HCT116 (cell line): ENCODE results near the gene CTNND1. TPM values are rescaled to one million over a fixed set of nuclear protein-coding genes. Genes with fewer than 3 reads are reported as not detected.

Experiments
- ATAC-seq: fragments of 200-7000 bp; cut with Tn5 transposase; 2 replicates; pipeline ENCODE4 v1.9.1; 2020; ENCODE audit warnings: mild to moderate bottlenecking, moderate library complexity
- BruUV-seq: library from RNA; stranded (reverse); fragments of 400-500 nt; replicated peaks from 2 replicates; lab custom pipeline; 2021; lab: Mats Ljungman, UMichigan
- CTCF ChIA-PET: fragments of 300-600 bp; sonication (Branson Sonifier 250); formaldehyde crosslinking; loops from one replicate; lab custom pipeline; 2021; ENCODE audit warnings: antibody characterized with exemption; lab: Charles Lee
- POLR2A ChIA-PET: fragments of 300-600, 350-600 bp; sonication (Branson Sonifier 250); formaldehyde crosslinking; loops from one replicate; lab custom pipeline; 2021; ENCODE audit warnings: antibody characterized with exemption; lab: Charles Lee
- RAD21 ChIA-PET, 2 experiments: fragments of 300-600 bp; sonication (Branson Sonifier 250); formaldehyde crosslinking; loops; one replicate each; lab custom pipeline; 2023; ENCODE audit warnings: low total read pairs in 2 of 2; ENCODE audit not compliant: uncharacterized antibody in 2 of 2, unreplicated experiment in 2 of 2, low non-redundant PET in 1 of 2; lab: Charles Lee
- DNase-seq: peaks from one replicate; pipeline ENCODE4 v3.0.0-alpha.2; 2010; ENCODE audit warnings: low read depth, low spot score
- H2AFZ ChIP-seq: fragments of 200-600 bp; shearing (Covaris generic), sonication (generic); 2 replicates; pipeline ENCODE4 v1.6.1; 2017; ENCODE audit warnings: low read depth, mixed run types, mixed read lengths, antibody characterized with exemption, low read length; ENCODE audit not compliant: poor library complexity, severe bottlenecking
- H3K27ac ChIP-seq: 2 replicates; pipeline ENCODE4 v1.5.1; 2012; ENCODE audit warnings: low read depth, low read length
- H3K27me3 ChIP-seq: fragments of 200-600 bp; sonication (generic); 2 replicates; pipeline ENCODE4 v1.6.1; 2016; ENCODE audit warnings: mixed run types, low read length, mixed read lengths; ENCODE audit not compliant: insufficient read depth
- H3K36me3 ChIP-seq, 2 experiments: fragments of 200-500 bp in 1 of 2; fragments of 200-600 bp in 1 of 2; sonication (Bioruptor generic) in 1 of 2; sonication (generic) in 1 of 2; 2 replicates each; pipeline versions ENCODE4 v1.5.1 to v1.6.1; 2014 to 2016; ENCODE audit warnings: low read length in 2 of 2, inconsistent platforms in 1 of 2, mixed read lengths in 1 of 2, mixed run types in 1 of 2; ENCODE audit not compliant: insufficient read depth in 2 of 2, control insufficient read depth in 1 of 2
- H3K4me1 ChIP-seq, 2 experiments: fragments of 200-600 bp in 1 of 2; sonication (generic) in 1 of 2; 2 replicates each; pipeline versions ENCODE4 v1.5.1 to v1.6.1; 2012 to 2017; ENCODE audit warnings: low read length in 2 of 2, inconsistent platforms in 1 of 2, mild to moderate bottlenecking in 1 of 2, mixed read lengths in 1 of 2, mixed run types in 1 of 2, moderate library complexity in 1 of 2; ENCODE audit not compliant: insufficient read depth in 2 of 2, control insufficient read depth in 1 of 2
- H3K4me2 ChIP-seq: fragments of 200-600 bp; sonication (generic); 2 replicates; pipeline ENCODE4 v1.6.1; 2017; ENCODE audit warnings: mixed run types, low read length, mixed read lengths
- H3K4me3 ChIP-seq, 2 experiments: fragments of 200-600 bp in 1 of 2; sonication (generic) in 1 of 2; replicated peaks in 1 of 2; 2 replicates each; pipeline ENCODE4 v1.5.1; 2011 to 2016; ENCODE audit warnings: low read length in 2 of 2, control low read depth in 1 of 2, low read depth in 1 of 2, mild to moderate bottlenecking in 1 of 2, mixed read lengths in 1 of 2, mixed run types in 1 of 2
- H3K79me2 ChIP-seq: fragments of 200-600 bp; sonication (generic); 2 replicates; pipeline ENCODE4 v1.6.1; 2017; ENCODE audit warnings: mild to moderate bottlenecking, mixed run types, low read length, moderate library complexity, mixed read lengths; ENCODE audit not compliant: insufficient read depth
- H3K9ac ChIP-seq: fragments of 200-600 bp; sonication (generic); 2 replicates; pipeline ENCODE4 v1.6.1; 2016; ENCODE audit warnings: low read length, mixed read lengths
- H3K9me2 ChIP-seq: fragments of 200-600 bp; sonication (generic), shearing (Covaris generic); 2 replicates; pipeline ENCODE4 v1.6.1; 2017; ENCODE audit warnings: mixed run types, mild to moderate bottlenecking, moderate library complexity; ENCODE audit not compliant: insufficient read depth
- H3K9me3 ChIP-seq, 2 experiments: fragments of 200-500 bp in 1 of 2; fragments of 200-600 bp in 1 of 2; sonication (Bioruptor generic) in 1 of 2; sonication (generic) in 1 of 2; 2 replicates each; pipeline ENCODE4 v1.6.1; 2014 to 2017; ENCODE audit warnings: low read length in 2 of 2, mixed read lengths in 2 of 2, inconsistent platforms in 1 of 2, low read depth in 1 of 2, mild to moderate bottlenecking in 1 of 2, mixed run types in 1 of 2, moderate library complexity in 1 of 2; ENCODE audit not compliant: control insufficient read depth in 1 of 2, insufficient read depth in 1 of 2
- H4K20me1 ChIP-seq: fragments of 200-600 bp; sonication (generic), shearing (Covaris generic); 2 replicates; pipeline ENCODE4 v1.6.1; 2017; ENCODE audit warnings: mixed run types, mild to moderate bottlenecking, moderate library complexity; ENCODE audit not compliant: insufficient read depth
- EGR1 ChIP-seq: IDR thresholded peaks from 2 replicates; pipeline ENCODE4 v1.6.1; 2012; ENCODE audit warnings: low read depth
- ELF1 ChIP-seq: IDR thresholded peaks from 2 replicates; pipeline ENCODE4 v1.6.1; 2012; ENCODE audit warnings: low read depth, borderline replicate concordance
- EZH2 ChIP-seq: fragments of 200-600 bp; sonication (generic); IDR thresholded peaks from 2 replicates; pipeline ENCODE4 v1.6.1; 2017; ENCODE audit warnings: antibody characterized with exemption, mixed run types
- RAD21 ChIP-seq: IDR thresholded peaks from 2 replicates; pipeline ENCODE4 v1.6.1; 2012; ENCODE audit warnings: low read depth, mild to moderate bottlenecking
- SIN3A ChIP-seq: IDR thresholded peaks from 2 replicates; pipeline ENCODE4 v1.6.1; 2012; ENCODE audit warnings: low read depth
- SP1 ChIP-seq: IDR thresholded peaks from 2 replicates; pipeline ENCODE4 v1.6.1; 2012; ENCODE audit warnings: low read depth
- ZBTB33 ChIP-seq: IDR thresholded peaks from 2 replicates; pipeline ENCODE4 v1.6.1; 2011; ENCODE audit warnings: mild to moderate bottlenecking, low read length, moderate library complexity; ENCODE audit not compliant: insufficient replicate concordance; ENCODE audit errors: extremely low read depth
- intact Hi-C: fragments of 100-400 bp; cut with micrococcal nuclease; formaldehyde crosslinking; loops from 2 replicates; pipeline ENCODE4 v1.10.0; 2022
- total RNA-seq: library from RNA; stranded (reverse); gene quantifications from one replicate; pipeline ENCODE4 v1.2.1, GENCODE V29; 2021; ENCODE audit not compliant: unreplicated experiment
- TF ChIP-seq, protein P1 (sequence below): IDR thresholded peaks from 2 replicates; pipeline ENCODE4 v1.6.1; 2012; ENCODE audit warnings: low read depth

The CTNND1 gene
- total RNA-seq, 1 experiment from 2014 or later, result 157 TPM

DNA sequence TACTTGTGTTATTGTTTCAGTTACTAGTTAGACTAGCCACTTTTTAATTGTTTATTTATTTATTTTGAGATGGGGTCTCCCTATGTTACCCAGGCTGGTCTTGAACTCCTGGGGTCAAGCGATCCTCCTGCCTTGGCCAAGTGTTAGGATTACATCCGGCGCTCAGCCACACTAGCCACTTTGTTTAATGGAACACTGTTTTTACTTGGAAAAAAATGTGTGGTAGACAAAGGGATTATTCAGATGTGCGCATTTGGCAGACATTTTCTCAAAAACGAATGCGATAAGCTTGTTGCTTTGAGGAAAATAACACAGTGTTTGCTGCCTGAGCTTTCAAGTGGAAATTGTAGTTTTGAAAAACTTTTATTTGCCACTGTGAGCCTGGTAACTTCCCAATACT lies 51.0 kb downstream of the CTNND1 start:
- BruUV-seq, result no TSS peak
- ChIA-PET RAD21 (no interaction called here), CTCF (interaction anchor here (0.6 kb wide), 1 partner anchor 44 kb away, joined by 3 read pairs; no protein-coding TSS in a partner anchor), POLR2A (no interaction called here)
- Histone ChIP-seq H3K4me3 (no peak overlapping the region), H3K9ac (no peak overlapping the region), H3K36me3 (peaks cover 72 to 77% of the 10 kb centered on the region in 2 experiments), H3K4me1 (no peaks in the 10 kb centered on the region), H4K20me1 (no peaks in the 10 kb centered on the region; the same call in 1 of the 2 replicates), H2AFZ (no peak overlapping the region), H3K4me2 (no peak overlapping the region), H3K9me2 (no peaks in the 10 kb centered on the region), H3K79me2 (peaks cover 4% of the 10 kb centered on the region), H3K27ac (no peak overlapping the region), H3K27me3 (no peaks in the 10 kb centered on the region), H3K9me3 (no peaks in the 10 kb centered on the region)
- TF ChIP-seq EGR1 (no peak), SP1 (no peak), EZH2 (no peak), RAD21 (no peak), ELF1 (no peak), SIN3A (no peak), ZBTB33 (no peak)
- TF ChIP-seq, protein P1, sequence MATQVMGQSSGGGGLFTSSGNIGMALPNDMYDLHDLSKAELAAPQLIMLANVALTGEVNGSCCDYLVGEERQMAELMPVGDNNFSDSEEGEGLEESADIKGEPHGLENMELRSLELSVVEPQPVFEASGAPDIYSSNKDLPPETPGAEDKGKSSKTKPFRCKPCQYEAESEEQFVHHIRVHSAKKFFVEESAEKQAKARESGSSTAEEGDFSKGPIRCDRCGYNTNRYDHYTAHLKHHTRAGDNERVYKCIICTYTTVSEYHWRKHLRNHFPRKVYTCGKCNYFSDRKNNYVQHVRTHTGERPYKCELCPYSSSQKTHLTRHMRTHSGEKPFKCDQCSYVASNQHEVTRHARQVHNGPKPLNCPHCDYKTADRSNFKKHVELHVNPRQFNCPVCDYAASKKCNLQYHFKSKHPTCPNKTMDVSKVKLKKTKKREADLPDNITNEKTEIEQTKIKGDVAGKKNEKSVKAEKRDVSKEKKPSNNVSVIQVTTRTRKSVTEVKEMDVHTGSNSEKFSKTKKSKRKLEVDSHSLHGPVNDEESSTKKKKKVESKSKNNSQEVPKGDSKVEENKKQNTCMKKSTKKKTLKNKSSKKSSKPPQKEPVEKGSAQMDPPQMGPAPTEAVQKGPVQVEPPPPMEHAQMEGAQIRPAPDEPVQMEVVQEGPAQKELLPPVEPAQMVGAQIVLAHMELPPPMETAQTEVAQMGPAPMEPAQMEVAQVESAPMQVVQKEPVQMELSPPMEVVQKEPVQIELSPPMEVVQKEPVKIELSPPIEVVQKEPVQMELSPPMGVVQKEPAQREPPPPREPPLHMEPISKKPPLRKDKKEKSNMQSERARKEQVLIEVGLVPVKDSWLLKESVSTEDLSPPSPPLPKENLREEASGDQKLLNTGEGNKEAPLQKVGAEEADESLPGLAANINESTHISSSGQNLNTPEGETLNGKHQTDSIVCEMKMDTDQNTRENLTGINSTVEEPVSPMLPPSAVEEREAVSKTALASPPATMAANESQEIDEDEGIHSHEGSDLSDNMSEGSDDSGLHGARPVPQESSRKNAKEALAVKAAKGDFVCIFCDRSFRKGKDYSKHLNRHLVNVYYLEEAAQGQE, result no peak
- intact Hi-C loops, result no loop called here
- ATAC-seq (no peak), DNase-seq (no peak)
